GM23338 (cell line): Measurements from ENCODE around the gene SRPK2.

Experiments used
- CREB1 ChIP-seq: fragments of 250-450 bp; sonication (Bioruptor Pico); IDR thresholded peaks from 2 replicates; pipeline ENCODE4 v1.5.0; 2020; ENCODE audit warnings: low read depth, mild to moderate bottlenecking, moderate library complexity
- CTCF ChIP-seq, 2 experiments: fragments of 200-600 bp in 1 of 2; sonication (generic) in 1 of 2; conservative IDR thresholded peaks; 2 replicates each; pipeline versions ENCODE4 v1.5.1 to v1.6.1; 2016 to 2017; ENCODE audit warnings: antibody characterized with exemption in 2 of 2, low read depth in 2 of 2, mild to moderate bottlenecking in 2 of 2, moderate library complexity in 1 of 2
- EZH2 ChIP-seq: fragments of 200-600 bp; sonication (generic); IDR thresholded peaks from one replicate; pipeline ENCODE4 v1.8.0; 2017; ENCODE audit warnings: antibody characterized with exemption, mild to moderate bottlenecking, low read depth; ENCODE audit not compliant: unreplicated experiment
- EZH2phosphoT487 ChIP-seq: fragments of 200-600 bp; sonication (generic); IDR thresholded peaks from one replicate; pipeline ENCODE4 v1.8.1; 2018; ENCODE audit warnings: antibody characterized with exemption; ENCODE audit not compliant: unreplicated experiment
- JUNB ChIP-seq: IDR thresholded peaks from one replicate; pipeline ENCODE4 v1.6.1; 2016; ENCODE audit warnings: antibody characterized with exemption; ENCODE audit not compliant: unreplicated experiment
- NANOG ChIP-seq: IDR thresholded peaks from 2 replicates; pipeline ENCODE4 v1.6.1; 2016; ENCODE audit warnings: antibody characterized with exemption, borderline replicate concordance
- POLR2AphosphoS5 ChIP-seq: IDR thresholded peaks from 2 replicates; pipeline ENCODE4 v1.6.1; 2016; ENCODE audit warnings: antibody characterized with exemption, low read depth
- REST ChIP-seq: IDR thresholded peaks from one replicate; pipeline ENCODE4 v1.6.1; 2018; ENCODE audit warnings: antibody characterized with exemption; ENCODE audit not compliant: unreplicated experiment
- ZNF331 ChIP-seq: fragments of 250-450 bp; sonication (Bioruptor Pico); IDR thresholded peaks from 2 replicates; pipeline ENCODE4 v1.5.0; 2020; ENCODE audit warnings: low read depth, mild to moderate bottlenecking, moderate library complexity
- TF ChIP-seq, protein P1 (sequence below): IDR thresholded peaks from 2 replicates; pipeline ENCODE4 v1.6.1; 2016; ENCODE audit warnings: antibody characterized with exemption

DNA sequence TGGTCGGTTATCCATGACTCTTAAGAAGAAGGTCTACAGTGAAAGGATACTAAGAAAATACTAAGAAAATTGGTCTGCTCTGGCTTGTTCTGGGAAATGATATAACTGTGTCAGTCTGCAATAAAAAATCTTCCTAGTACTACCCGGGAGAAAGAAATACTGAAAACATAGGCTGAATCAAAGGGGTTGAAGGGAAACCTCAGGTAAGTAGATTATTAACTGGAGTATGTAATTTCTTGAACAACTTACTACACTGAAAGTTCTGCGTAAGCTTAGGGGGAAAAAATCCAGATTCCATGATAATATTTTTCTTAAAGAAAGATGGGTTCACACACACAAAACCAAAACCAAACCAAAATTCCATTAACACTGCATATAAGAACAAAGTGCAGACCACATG is 231.4 kb downstream of the SRPK2 start:
- TF ChIP-seq ZNF331 (CRISPR knock-in tag) (no peak), CTCF (conservative IDR thresholded peaks at IDR 0.05; ENCODE audit: low read depth in 2 of 2) (no peak), EZH2phosphoT487 (no peak), REST (no peak), POLR2AphosphoS5 (no peak), EZH2 (no peak), CREB1 (no peak), JUNB (no peak), NANOG (no peak)
- TF ChIP-seq, protein P1, sequence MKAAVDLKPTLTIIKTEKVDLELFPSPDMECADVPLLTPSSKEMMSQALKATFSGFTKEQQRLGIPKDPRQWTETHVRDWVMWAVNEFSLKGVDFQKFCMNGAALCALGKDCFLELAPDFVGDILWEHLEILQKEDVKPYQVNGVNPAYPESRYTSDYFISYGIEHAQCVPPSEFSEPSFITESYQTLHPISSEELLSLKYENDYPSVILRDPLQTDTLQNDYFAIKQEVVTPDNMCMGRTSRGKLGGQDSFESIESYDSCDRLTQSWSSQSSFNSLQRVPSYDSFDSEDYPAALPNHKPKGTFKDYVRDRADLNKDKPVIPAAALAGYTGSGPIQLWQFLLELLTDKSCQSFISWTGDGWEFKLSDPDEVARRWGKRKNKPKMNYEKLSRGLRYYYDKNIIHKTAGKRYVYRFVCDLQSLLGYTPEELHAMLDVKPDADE: no peak
